HTR-8/SVneo (cell line): ENCODE results near the gene SAMD4A.

Source experiments
- DNase-seq: peaks from one replicate; pipeline ENCODE4 v3.0.0; 2011; ENCODE audit warnings: low spot score, mixed read lengths; ENCODE audit not compliant: insufficient read length
- FAIRE-seq: peaks from 2 replicates; lab custom pipeline; 2011; peaks lifted over from hg19 to GRCh38; lab: Jason Lieb, UNC

The SAMD4A gene

DNA sequence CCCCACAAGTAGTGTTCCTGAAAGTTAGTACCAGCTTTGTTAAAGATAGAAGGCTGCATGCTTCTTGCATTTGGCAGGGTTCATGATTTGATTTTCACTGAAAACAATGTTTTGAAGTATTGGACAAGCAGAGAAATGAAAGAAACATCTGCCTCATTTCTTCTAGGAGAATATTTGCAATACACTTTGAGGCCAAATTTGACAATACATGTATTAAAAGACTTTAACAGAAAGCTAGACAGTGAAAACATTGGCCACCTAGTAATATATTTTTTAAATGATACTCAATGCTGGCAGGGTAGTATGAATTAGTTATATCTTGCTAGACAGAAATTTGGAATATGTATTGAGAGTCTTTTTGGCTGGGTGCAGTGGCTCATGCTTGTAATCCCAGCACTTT lies 267.2 kb downstream of the SAMD4A start:
- FAIRE-seq (no peak), DNase-seq (no peak)

DNA sequence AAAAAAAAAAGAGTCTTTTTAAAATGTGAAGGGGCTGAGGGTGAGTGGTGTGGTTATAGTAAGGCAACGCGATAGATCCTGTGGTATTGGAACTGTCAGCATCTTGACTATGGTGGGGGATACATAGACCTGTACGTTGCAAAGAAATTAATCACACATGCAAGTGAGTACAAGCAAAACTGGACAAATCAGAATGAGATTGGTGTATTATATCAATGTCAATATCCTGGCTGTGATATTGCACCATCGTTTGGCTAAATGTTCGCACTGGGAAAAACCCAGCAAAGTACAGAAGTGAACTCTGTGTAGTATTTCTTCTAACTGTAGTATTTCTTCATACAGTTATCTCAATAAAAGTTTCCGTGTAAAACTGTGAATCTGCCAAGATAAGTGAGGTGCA lies 267.8 kb downstream of the SAMD4A start:
- no peak for DNase-seq
- FAIRE-seq: no peak

DNA sequence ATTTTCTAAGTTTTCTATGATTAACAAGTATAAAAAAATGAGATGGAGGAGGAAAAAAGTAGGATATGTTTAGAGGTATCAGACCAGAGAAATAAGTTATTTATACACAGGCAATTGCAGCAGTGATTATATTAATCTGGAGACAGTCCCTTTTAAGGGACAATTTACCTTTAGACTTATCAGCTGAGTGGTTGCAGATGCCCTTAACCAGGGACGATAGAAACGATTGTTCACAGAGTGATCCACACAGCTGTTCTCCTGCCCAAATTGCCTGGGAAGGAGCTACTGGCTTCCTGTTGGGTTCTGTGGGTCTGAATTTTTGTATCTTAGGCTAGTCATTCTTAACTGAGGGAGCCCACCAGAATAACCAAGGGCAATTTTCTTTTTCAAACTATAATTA lies 269.3 kb downstream of the SAMD4A start:
- no peak for FAIRE-seq

DNA sequence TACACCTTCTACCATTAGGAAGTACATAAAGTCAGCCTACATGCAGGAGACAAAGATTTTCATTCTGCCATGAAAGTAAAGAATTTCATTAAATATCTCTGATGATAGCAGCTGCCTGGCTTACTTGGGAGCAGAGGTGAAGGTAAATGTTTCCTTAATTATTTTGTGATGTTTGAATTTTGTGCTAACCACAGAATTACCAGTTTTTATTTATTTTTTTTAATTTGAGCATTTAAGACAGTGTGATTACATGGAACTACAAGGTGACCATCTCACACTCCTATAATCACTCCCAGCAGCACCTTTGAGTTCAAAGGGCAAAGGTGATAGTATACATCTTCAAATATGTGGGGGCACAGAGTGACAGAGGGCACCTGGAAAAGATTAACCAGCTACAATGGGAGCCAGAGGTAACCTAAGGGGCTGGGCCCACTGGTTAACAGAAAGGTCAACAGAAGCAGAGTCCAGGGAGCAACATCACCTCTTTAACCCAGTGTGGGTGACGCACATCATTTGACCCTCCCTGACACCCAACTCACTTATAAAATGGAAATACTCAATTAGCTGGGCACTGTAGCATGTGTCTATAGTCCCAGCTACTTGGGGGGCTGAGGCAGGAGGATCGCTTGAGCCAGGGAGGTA lies 270.7 kb downstream of the SAMD4A start:
- peak; percentile 80 for FAIRE-seq
- DNase-seq: no peak

More for the DNA sequence above, 269.3 kb downstream of the SAMD4A start:
- no peak for DNase-seq

DNA sequence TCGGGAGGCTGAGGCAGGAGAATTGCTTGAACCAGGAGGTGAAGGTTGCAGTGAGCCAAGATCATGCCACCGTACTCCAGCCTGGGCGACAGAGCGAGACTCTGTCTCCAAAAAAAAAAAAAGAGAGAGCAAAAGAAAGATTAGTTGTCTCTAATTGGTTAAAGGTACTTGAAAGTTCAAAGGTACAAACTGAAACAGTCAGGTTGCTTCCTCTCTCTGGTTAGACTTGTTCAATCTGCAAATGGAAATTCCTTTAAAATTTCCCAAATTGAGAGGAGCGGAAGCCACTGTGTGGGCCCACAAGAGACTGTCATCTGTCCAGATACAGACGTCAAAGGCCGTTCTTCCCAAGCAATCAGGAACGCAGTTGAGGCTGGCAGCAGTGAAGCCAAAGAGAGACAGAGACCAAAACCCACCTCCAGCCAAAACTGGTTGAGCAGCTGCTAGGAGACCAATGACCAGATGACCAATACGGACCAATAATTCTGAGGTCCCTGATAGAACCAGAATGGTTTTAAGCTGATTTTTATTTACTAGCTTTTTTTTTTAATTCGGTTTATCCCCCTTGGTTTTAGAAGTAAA lies 272.1 kb downstream of the SAMD4A start:
- no peak for FAIRE-seq
- DNase-seq: no peak

DNA sequence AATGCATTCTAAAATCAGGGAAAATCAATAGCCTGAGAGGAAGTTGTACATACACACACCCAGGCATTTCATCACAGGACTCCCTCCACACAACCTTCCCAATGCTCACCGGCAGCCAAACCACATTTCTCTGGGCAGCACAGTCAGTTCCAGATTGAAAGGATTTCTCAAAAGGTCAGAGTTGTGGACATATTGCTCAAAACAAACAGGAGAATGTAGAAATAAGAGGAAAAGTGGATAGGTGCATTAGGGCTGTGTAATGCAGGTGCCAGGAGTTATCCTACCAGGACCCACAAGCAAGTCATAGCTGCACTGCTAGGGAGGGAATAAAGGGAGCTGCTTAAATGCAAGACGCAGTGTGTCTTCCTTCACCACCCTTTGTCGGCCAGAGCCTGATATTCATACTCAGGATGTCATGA lies 272.8 kb downstream of the SAMD4A start:
- DNase-seq: no peak
- FAIRE-seq: peak; percentile 78

DNA sequence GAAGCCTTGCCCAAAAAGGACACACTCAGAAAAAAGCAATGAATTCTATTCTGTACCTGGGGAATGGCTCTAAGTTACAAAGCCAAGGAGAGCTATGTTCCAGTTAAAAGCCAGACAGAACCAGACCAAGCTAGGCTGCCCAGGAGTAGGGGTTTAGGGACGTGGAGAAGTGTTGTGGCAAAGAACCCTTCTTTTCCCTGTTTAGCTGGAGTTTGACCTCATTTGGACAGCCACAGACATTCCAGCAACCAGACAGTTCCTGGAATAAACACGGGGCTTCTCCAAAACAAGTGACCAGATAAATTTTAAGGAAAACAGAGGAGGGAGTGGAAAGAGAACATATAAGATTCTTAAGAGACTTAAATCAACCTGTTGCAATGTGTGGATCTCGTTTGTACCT lies 273.4 kb downstream of the SAMD4A start:
- FAIRE-seq (peak; percentile 70), DNase-seq (no peak)

DNA sequence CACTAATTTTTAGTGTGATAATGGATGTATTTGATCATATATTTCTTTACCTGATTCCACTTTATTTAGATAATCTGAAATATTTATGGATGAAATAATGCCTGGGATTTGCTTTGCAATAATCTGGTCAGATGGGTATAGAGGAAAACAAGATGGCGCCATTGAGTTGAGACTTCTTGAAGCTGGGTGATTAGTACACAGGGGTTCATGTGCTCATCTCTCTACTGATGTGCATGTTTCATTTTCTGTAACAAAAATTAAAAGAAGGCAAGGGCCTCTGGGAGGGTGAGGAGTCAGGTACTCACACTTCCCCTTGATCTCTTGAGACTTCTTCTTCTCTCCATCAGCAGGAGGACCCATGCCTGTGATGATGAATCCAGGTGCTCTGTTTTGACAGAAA lies 273.9 kb downstream of the SAMD4A start:
- FAIRE-seq (no peak), DNase-seq (no peak)
